Ishikawa (cell line): Measurements from ENCODE around the gene CNTN4.

Source experiments
- CEBPB ChIP-seq: IDR thresholded peaks from 2 replicates; pipeline ENCODE4 v1.6.1; 2012
- EP300 ChIP-seq: IDR thresholded peaks from 2 replicates; pipeline ENCODE4 v1.6.1; 2012; ENCODE audit warnings: borderline replicate concordance
- MAX ChIP-seq: IDR thresholded peaks from 2 replicates; pipeline ENCODE4 v1.6.1; 2012
- NFIC ChIP-seq: IDR thresholded peaks from 2 replicates; pipeline ENCODE4 v1.6.1; 2012
- RAD21 ChIP-seq: IDR thresholded peaks from 2 replicates; pipeline ENCODE4 v1.6.1; 2012; ENCODE audit warnings: low read depth
- REST ChIP-seq: IDR thresholded peaks from 2 replicates; pipeline ENCODE4 v1.6.1; 2012; ENCODE audit warnings: low read depth, mild to moderate bottlenecking
- TAF1 ChIP-seq: IDR thresholded peaks from 2 replicates; pipeline ENCODE4 v1.6.1; 2012; ENCODE audit warnings: low read depth, mild to moderate bottlenecking
- TCF12 ChIP-seq: IDR thresholded peaks from 2 replicates; pipeline ENCODE4 v1.6.1; 2012; ENCODE audit warnings: low read depth
- TEAD4 ChIP-seq: IDR thresholded peaks from 2 replicates; pipeline ENCODE4 v1.6.1; 2012
- USF1 ChIP-seq: IDR thresholded peaks from 2 replicates; pipeline ENCODE4 v1.6.1; 2012
- YY1 ChIP-seq: IDR thresholded peaks from 2 replicates; pipeline ENCODE4 v1.6.1; 2012; ENCODE audit warnings: low read depth
- ZBTB7A ChIP-seq: IDR thresholded peaks from 2 replicates; pipeline ENCODE4 v1.6.1; 2012; ENCODE audit warnings: low read depth

GRCh38 chr3:2603692-2604289, 505.1 kb downstream of the CNTN4 start:
- TF ChIP-seq ZBTB7A: no peak
- TF ChIP-seq YY1: no peak
- no peak for TF ChIP-seq CEBPB
- no peak for TF ChIP-seq MAX
- no peak for TF ChIP-seq TAF1
- TF ChIP-seq EP300: no peak
- no peak for TF ChIP-seq NFIC
- no peak for TF ChIP-seq TEAD4
- TF ChIP-seq REST: no peak
- TF ChIP-seq RAD21: no peak
- no peak for TF ChIP-seq TCF12
- no peak for TF ChIP-seq USF1
